ENCODE measurements around the gene SIK3. TPM values are rescaled to one million over a fixed set of nuclear protein-coding genes. Genes with fewer than 3 reads are reported as not detected.

SIK3 gene
- total RNA-seq, 1 donor from 2014 or later, result 54.6 TPM

- DNase-seq (ENCODE audit: low spot score), result no peak
Measured at GRCh38 chr11:116797816-116798215, 300.4 kb downstream of the SIK3 start.

GRCh38 chr11:116796548-116796947 lies 301.7 kb downstream of the SIK3 start:
- no peak for DNase-seq (ENCODE audit: low spot score)

GRCh38 chr11:116794851-116795250 lies 303.4 kb downstream of the SIK3 start:
- DNase-seq (ENCODE audit: low spot score), result no peak

- no peak for DNase-seq (ENCODE audit: low spot score)
Measured at GRCh38 chr11:116793772-116794097, 304.5 kb downstream of the SIK3 start.

Other genes with a start within 250 kb of the SIK3 start
- 73.9 TPM for gene PAFAH1B2, start 45.9 kb upstream of the SIK3 start, total RNA-seq
- gene SIDT2, start 80.3 kb upstream of the SIK3 start, total RNA-seq, result 72.9 TPM
- 2,517 TPM for gene TAGLN, start 100.9 kb upstream of the SIK3 start, total RNA-seq
- 67.0 TPM for gene PCSK7, start 133.6 kb upstream of the SIK3 start, total RNA-seq
- 30.5 TPM for gene RNF214, start 134.2 kb upstream of the SIK3 start, total RNA-seq
- gene BACE1-AS, start 192.9 kb upstream of the SIK3 start, total RNA-seq, result 10.2 TPM
- gene BACE1, start 217.8 kb upstream of the SIK3 start, total RNA-seq, result 31.7 TPM
- gene CEP164, start 229.4 kb upstream of the SIK3 start, total RNA-seq, result 30.7 TPM

Data from mucosa of gallbladder (tissue), 1 donor.